Measurements from ENCODE around the gene SMTN.
"Not testable (repeated sequence)": the region's sequence is repeated elsewhere in the genome, so short reads cannot be mapped to it uniquely, and the experiment has no call there.

The SMTN gene

GRCh38 chr22:31106001-31106571 is 25.0 kb downstream of the SMTN start:
- no peak for DNase-seq

GRCh38 chr22:31106731-31107177 is 25.6 kb downstream of the SMTN start:
- no peak for DNase-seq

- DNase-seq = peak; percentile 96
Observed at GRCh38 chr22:31107178-31107893, 26.2 kb downstream of the SMTN start, which contains the start of gene SELENOM. Gene SELENOM, minus strand, starts transcription at chr22:31107568. Its CDS starts 63 bp downstream, at chr22:31107505.

- DNase-seq = no peak
Observed at GRCh38 chr22:31107894-31108218, 26.7 kb downstream of the SMTN start.

- not testable (repeated sequence) for DNase-seq
Observed at GRCh38 chr22:31112547-31113091, 31.5 kb downstream of the SMTN start.

GRCh38 chr22:31118046-31118820 is 37.1 kb downstream of the SMTN start:
- no peak for DNase-seq

GRCh38 chr22:31119026-31119717 is 38.1 kb downstream of the SMTN start:
- peak; percentile 49 for DNase-seq

GRCh38 chr22:31120230-31120629 is 39.1 kb downstream of the SMTN start:
- DNase-seq = no peak

GRCh38 chr22:31120642-31121041 is 39.5 kb downstream of the SMTN start:
- DNase-seq = no peak

- DNase-seq = no peak
Observed at GRCh38 chr22:31121403-31121802, 40.3 kb downstream of the SMTN start.

GRCh38 chr22:31122196-31122531 is 41.0 kb downstream of the SMTN start:
- peak; percentile 37 for DNase-seq

- DNase-seq = peak; percentile 60
Observed at GRCh38 chr22:31122532-31123291, 41.6 kb downstream of the SMTN start, which contains the start of gene INPP5J. Gene INPP5J, plus strand, starts transcription at chr22:31122966. Its CDS starts 49 bp downstream, at chr22:31123015.

- no peak for DNase-seq
Observed at GRCh38 chr22:31123292-31123602, 42.1 kb downstream of the SMTN start.

GRCh38 chr22:31124290-31124689 is 43.2 kb downstream of the SMTN start:
- DNase-seq = no peak

- DNase-seq = no peak
Observed at GRCh38 chr22:31124811-31125465, 43.8 kb downstream of the SMTN start.

- no peak for DNase-seq
Observed at GRCh38 chr22:31125521-31126117, 44.5 kb downstream of the SMTN start.

GRCh38 chr22:31126128-31126868 is 45.2 kb downstream of the SMTN start:
- DNase-seq = no peak

- DNase-seq = no peak
Observed at GRCh38 chr22:31126869-31127175, 45.7 kb downstream of the SMTN start.

- DNase-seq = no peak
Observed at GRCh38 chr22:31127181-31127772, 46.2 kb downstream of the SMTN start.

- no peak for DNase-seq
Observed at GRCh38 chr22:31128156-31128555, 47.0 kb downstream of the SMTN start.
